ENCODE results near the gene HOXA5.

The HOXA5 gene

DNA sequence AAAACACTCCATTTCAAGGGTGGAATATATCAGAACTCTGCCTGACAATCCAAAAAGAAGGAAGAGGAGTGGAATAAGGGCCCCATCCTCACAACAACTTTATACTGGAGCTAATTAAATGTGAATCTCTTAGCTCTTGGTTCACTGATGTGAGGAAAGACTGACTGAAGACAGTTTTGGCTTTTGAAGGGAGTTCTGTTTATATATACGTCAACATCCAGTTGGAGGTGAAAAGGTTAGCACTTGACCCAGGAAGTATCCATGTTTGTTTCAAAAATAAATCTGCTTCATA, 50.7 kb downstream of the HOXA5 start:
- no peak for DNase-seq

DNA sequence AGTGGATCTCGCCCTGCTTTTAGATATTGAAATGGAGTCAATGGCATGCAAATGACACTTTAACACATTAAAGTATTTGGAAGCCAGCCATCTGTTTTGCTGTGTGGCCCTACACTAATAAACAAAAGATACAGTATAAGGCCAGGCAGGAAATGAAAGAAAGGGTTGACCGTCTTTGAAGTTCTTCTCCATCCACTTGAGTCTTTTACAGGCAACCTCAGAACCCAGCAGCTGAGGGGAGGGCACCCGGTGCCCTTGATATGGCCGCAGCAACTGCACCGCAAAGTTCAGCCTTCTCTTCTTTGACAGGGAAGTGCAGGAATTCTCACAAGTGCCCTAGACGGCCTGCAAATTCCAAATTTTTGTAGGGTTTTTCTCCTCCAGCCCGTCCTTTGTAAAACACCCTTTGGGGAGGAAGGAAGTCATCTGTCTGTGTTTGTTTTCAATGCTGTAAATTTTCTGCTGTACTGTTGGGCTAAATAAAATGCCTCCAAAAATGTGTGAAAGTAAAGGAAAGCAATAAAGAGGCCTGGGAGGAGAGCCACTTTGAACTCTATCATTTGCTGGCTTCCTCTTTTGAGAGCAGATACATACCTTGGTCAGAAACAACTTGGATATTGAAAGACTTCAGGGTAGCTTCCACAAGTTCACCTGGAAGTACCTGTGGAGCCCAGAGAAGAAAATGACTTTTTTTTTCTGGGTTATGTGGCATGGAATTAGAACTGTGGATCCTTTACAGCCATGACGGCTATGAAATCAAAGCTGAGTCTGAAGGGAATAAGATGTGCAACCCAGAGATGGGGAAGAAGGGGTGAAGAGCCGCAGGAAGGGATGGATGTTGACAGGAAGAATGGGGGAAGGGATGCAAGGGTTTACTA, 51.3 kb downstream of the HOXA5 start:
- DNase-seq, result no peak

DNA sequence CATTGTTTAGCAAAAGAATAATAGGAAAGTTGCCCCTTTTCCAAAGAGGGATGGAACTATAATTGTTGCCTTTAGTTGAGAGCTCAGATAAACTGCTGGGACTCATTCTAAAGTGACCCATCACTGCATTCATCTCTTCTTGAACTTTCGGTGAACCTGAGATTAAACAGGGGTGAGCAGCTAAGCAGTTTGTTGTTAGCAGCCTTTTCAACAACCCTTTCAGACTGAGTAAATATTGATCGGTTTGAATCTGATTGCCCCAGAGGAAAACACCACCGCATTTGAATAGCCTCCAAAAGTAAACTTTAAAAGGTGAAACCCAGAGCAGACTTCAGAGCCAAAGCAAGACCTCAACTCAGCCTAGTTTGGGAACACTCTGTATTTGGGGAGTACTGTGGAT, 52.4 kb downstream of the HOXA5 start:
- DNase-seq, result no peak
